K562 (cell line): ENCODE results near the gene OCSTAMP. TPM values are rescaled to one million over a fixed set of nuclear protein-coding genes. Genes with fewer than 3 reads are reported as not detected.

ENCODE experiments used
- ATAC-seq: fragments of 200-7000 bp; cut with Tn5 transposase; 3 replicates; pipeline ENCODE4 v1.9.1; 2020; ENCODE audit warnings: moderate library complexity
- BruUV-seq: library from RNA; stranded (reverse); fragments of 400-500 nt; replicated peaks from 2 replicates; lab custom pipeline; 2021; lab: Mats Ljungman, UMichigan
- CTCF ChIA-PET: fragments of 300-600 bp; formaldehyde crosslinking; extraction: SDS; loops from one replicate; lab custom pipeline; 2021; ENCODE audit warnings: low intra/inter-chr PET ratio; lab: Yijun Ruan, JAX
- POLR2A ChIA-PET: fragments of 300-600, 350-650 bp; sonication (Branson Sonifier 250); formaldehyde crosslinking; extraction: SDS; loops from one replicate; lab custom pipeline; 2021; ENCODE audit warnings: antibody characterized with exemption, inconsistent platforms; lab: Yijun Ruan, JAX
- DNase-seq, 4 experiments: peaks; one replicate each; pipeline versions ENCODE4 v3.0.0 to v3.0.0-alpha.2; 2011 to 2018; ENCODE audit warnings: low spot score in 3 of 4, mixed read lengths in 3 of 4; ENCODE audit errors: extremely low read depth in 1 of 4
- FAIRE-seq: peaks from 2 replicates; lab custom pipeline; 2011; peaks lifted over from hg19 to GRCh38; lab: Jason Lieb, UNC
- H2AFZ ChIP-seq: 2 replicates; pipeline ENCODE4 v1.6.0; 2011; ENCODE audit warnings: low read depth, low read length, control low read depth, inconsistent platforms
- H3K27ac ChIP-seq: fragments of 200-600 bp; 3 replicates; pipeline ENCODE4 v1.8.0; 2011; ENCODE audit warnings: low read depth, mild to moderate bottlenecking, control low read depth, inconsistent platforms, low read length, moderate library complexity, mixed read lengths; ENCODE audit errors: extremely low read depth
- H3K27me3 ChIP-seq, 2 experiments: fragments of 300-600 bp in 1 of 2; 2 replicates in 1 of 2; 3 replicates in 1 of 2; pipeline versions ENCODE4 v1.6.0 to v1.8.0; 2011; ENCODE audit warnings: inconsistent platforms in 2 of 2, low read length in 2 of 2, mild to moderate bottlenecking in 1 of 2, mixed read lengths in 1 of 2, moderate library complexity in 1 of 2; ENCODE audit not compliant: control insufficient read depth in 2 of 2, insufficient read depth in 2 of 2
- H3K36me3 ChIP-seq: fragments of 300-600 bp; 3 replicates; pipeline ENCODE4 v1.8.0; 2011; ENCODE audit warnings: mild to moderate bottlenecking, low read length, inconsistent platforms; ENCODE audit not compliant: control insufficient read depth, insufficient read depth
- H3K4me1 ChIP-seq, 2 experiments: fragments of 200-600 bp in 1 of 2; replicated peaks in 1 of 2; 2 replicates in 1 of 2; 3 replicates in 1 of 2; pipeline versions ENCODE4 v1.5.1 to v1.8.0; 2011; ENCODE audit warnings: inconsistent platforms in 2 of 2, low read length in 2 of 2, mild to moderate bottlenecking in 1 of 2, mixed read lengths in 1 of 2, moderate library complexity in 1 of 2; ENCODE audit not compliant: control insufficient read depth in 2 of 2, insufficient read depth in 2 of 2
- H3K4me2 ChIP-seq: 2 replicates; pipeline ENCODE4 v1.6.1; 2011; ENCODE audit warnings: low read length, control low read depth, inconsistent platforms, mixed read lengths; ENCODE audit not compliant: insufficient read depth
- H3K4me3 ChIP-seq: fragments of 200-600 bp; sonication (generic), shearing (Covaris generic); 2 replicates; pipeline ENCODE4 v1.5.1; 2016; ENCODE audit warnings: control low read depth, inconsistent platforms
- H3K79me2 ChIP-seq: fragments of 200-600 bp; 3 replicates; pipeline ENCODE4 v1.8.0; 2011; ENCODE audit warnings: low read length, inconsistent platforms; ENCODE audit not compliant: control insufficient read depth, insufficient read depth
- H3K9ac ChIP-seq, 2 experiments: 2 replicates each; pipeline versions ENCODE4 v1.6.0 to v1.6.1; 2011; ENCODE audit warnings: low read depth in 2 of 2, low read length in 2 of 2, control low read depth in 1 of 2, inconsistent platforms in 1 of 2, mild to moderate bottlenecking in 1 of 2, mixed read lengths in 1 of 2; ENCODE audit not compliant: insufficient read depth in 1 of 2
- H3K9me1 ChIP-seq: one replicate; pipeline ENCODE4 v1.6.0; 2011; ENCODE audit warnings: inconsistent platforms, mild to moderate bottlenecking, low read length, moderate library complexity; ENCODE audit not compliant: control insufficient read depth, insufficient read depth
- H3K9me3 ChIP-seq: replicated peaks from 2 replicates; pipeline ENCODE4 v1.5.1; 2011; ENCODE audit warnings: low read depth, low read length, inconsistent platforms; ENCODE audit not compliant: control insufficient read depth, insufficient read depth
- H4K20me1 ChIP-seq: replicated peaks from 2 replicates; pipeline ENCODE4 v1.6.1; 2011; ENCODE audit warnings: low read length, inconsistent platforms, mixed read lengths; ENCODE audit not compliant: control insufficient read depth, insufficient read depth
- CBX3 ChIP-seq, 2 experiments: IDR thresholded peaks; 1 replicate in 1 of 2; 2 replicates in 1 of 2; pipeline ENCODE4 v1.6.1; 2012; ENCODE audit warnings: inconsistent platforms in 2 of 2, low read length in 2 of 2, borderline replicate concordance in 1 of 2, control low read depth in 1 of 2
- CEBPG ChIP-seq, 3 experiments: fragments of 200-800 bp in 1 of 3; sonication (Bioruptor generic) in 1 of 3; sonication (generic) in 1 of 3; formaldehyde crosslinking in 1 of 3; IDR thresholded peaks in 2 of 3; conservative IDR thresholded peaks in 1 of 3; 2 replicates each; pipeline versions ENCODE4 v1.6.1 to v1.8.0; 2016 to 2022; ENCODE audit warnings: missing compliant biosample characterization in 2 of 3, missing genetic modification characterization in 2 of 3, mild to moderate bottlenecking in 1 of 3, missing genetic modification reagents in 1 of 3
- NFRKB ChIP-seq: fragments of 450-650 bp; IDR thresholded peaks from 2 replicates; pipeline ENCODE4 v1.6.1; 2016; ENCODE audit warnings: low read depth
- TARDBP ChIP-seq: fragments of 450-650 bp; IDR thresholded peaks from 2 replicates; pipeline ENCODE4 v1.6.1; 2016
- ZNF197 ChIP-seq: fragments of 200-800 bp; sonication (Bioruptor generic); IDR thresholded peaks from 2 replicates; pipeline ENCODE4 v1.6.1; 2016; ENCODE audit warnings: low read depth, missing genetic modification characterization, missing compliant biosample characterization
- ZNF583 ChIP-seq: fragments of 250-450 bp; sonication (Bioruptor Pico); IDR thresholded peaks from 2 replicates; pipeline ENCODE4 v1.4.0; 2020
- ZNF75A ChIP-seq: fragments of 450-650 bp; formaldehyde crosslinking; IDR thresholded peaks from 2 replicates; pipeline ENCODE4 v1.4.0; 2020; ENCODE audit warnings: mild to moderate bottlenecking
- WGBS: fragments of 100-300 bp; shearing (Covaris generic); methylation state at CpG from one replicate; pipeline ENCODE4 v1.1.6; 2016; ENCODE audit warnings: low coverage, mixed read lengths; ENCODE audit not compliant: insufficient coverage; ENCODE audit errors: missing lambda C conversion rate; 5-methylcytosine and 5-hydroxymethylcytosine counted together
- in situ Hi-C: fragments of 300-500 bp; cut with MboI; formaldehyde crosslinking; loops from 4 replicates; pipeline ENCODE4 v1.15.0; 2018; ENCODE audit warnings: inconsistent platforms, mixed read lengths
- intact Hi-C: fragments of 100-400 bp; cut with micrococcal nuclease; formaldehyde crosslinking; loops from 2 replicates; pipeline ENCODE4 v1.14.2; 2022
- polyA plus RNA-seq, 8 experiments: library from polyadenylated mRNA; depleted of rRNA in 4 of 8; stranded (reverse) in 5 of 8; unstranded in 3 of 8; fragments of >200 nt; fragmentation: Nextera tagmentation in 2 of 8; fragmentation: Illumina TruSeq in 1 of 8; extraction: Ambion mirVana in 2 of 8; extraction: Trizol in 1 of 8; gene quantifications; 2 replicates each; pipeline versions ENCODE4 v1.2.1 to v1.2.3, GENCODE V29; 2011 to 2014; ENCODE audit warnings: inconsistent platforms in 1 of 8, missing spikeins in 1 of 8
- total RNA-seq, 7 experiments: library from RNA; depleted of rRNA in 6 of 7; stranded (reverse); fragments of >200 nt in 6 of 7; fragmentation: Illumina TruSeq in 2 of 7; extraction: Trizol in 2 of 7; gene quantifications; 2 replicates each; pipeline versions ENCODE4 v1.2.1 to v1.2.3, GENCODE V29; 2011 to 2021; ENCODE audit warnings: low replicate concordance in 1 of 7
- TF ChIP-seq, protein P1 (sequence below): sonication (generic); formaldehyde crosslinking; IDR thresholded peaks from 2 replicates; pipeline ENCODE4 v1.8.1; 2023; ENCODE audit warnings: mild to moderate bottlenecking, missing genetic modification reagents
- TF ChIP-seq, protein P2 (sequence below): fragments of 450-650 bp; IDR thresholded peaks from 2 replicates; pipeline ENCODE4 v1.6.1; 2018; ENCODE audit warnings: mild to moderate bottlenecking, low read depth; ENCODE audit not compliant: partially characterized antibody

Gene OCSTAMP
- total and polyA plus RNA-seq, 9 of the 15 experiments (the other 6 are each of a cell fraction or from before 2014, with no cell fraction given): not detected

DNA sequence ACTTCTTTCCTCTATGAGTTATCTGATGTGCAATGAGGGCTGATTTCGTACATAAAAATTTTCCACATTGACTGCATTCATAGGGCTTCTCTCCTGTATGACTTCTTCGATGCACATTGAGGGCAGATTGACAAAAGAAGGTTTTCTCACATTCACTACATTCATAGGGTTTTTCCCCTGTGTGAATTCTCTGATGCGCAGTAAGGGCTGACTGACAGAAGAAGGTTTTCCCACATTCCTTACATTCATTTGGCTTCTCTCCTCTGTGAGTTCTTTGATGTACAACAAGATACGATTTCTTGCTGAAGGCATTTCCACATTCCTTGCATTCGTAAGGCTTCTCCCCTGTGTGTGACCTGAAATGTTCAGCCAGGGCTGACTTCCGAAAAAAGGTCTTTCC lies 48.5 kb downstream of the OCSTAMP start:
- no peak overlapping the region for H3K9ac ChIP-seq
- ChIA-PET POLR2A (no interaction called here), CTCF (no interaction called here)
- BruUV-seq: no TSS peak
- in situ Hi-C loops (no loop called here), intact Hi-C loops (no loop called here)
- H3K9me3 ChIP-seq: peaks cover 7% of the 10 kb centered on the region
- FAIRE-seq (no peak), ATAC-seq (no peak), DNase-seq (no peak)
- TF ChIP-seq CEBPG (CRISPR knock-in tag; IDR thresholded peaks at IDR 0.05) (no peak), CEBPG (tag; conservative IDR thresholded peaks at IDR 0.05 in 1 of 2, IDR thresholded peaks at IDR 0.05 in 1 of 2) (no peak), ZNF75A (CRISPR knock-in tag) (peak; percentile 43; the same call in 1 of the 2 replicates), ZNF197 (no peak), TARDBP (no peak)
- no peak overlapping the region for H3K4me2 ChIP-seq
- H3K4me3 ChIP-seq: no peak overlapping the region
- no peak overlapping the region for H2AFZ ChIP-seq
- H3K27ac ChIP-seq: no peak overlapping the region
- H3K79me2 ChIP-seq: no peaks in the 10 kb centered on the region
- no peaks in the 10 kb centered on the region for H3K36me3 ChIP-seq
- no peaks in the 10 kb centered on the region for H3K4me1 ChIP-seq
- no peaks in the 10 kb centered on the region for H3K9me1 ChIP-seq
- 1% methylated on average over 6 of the region's 6 CpGs for WGBS
- H3K27me3 ChIP-seq: peaks cover 0 to 12% of the 10 kb centered on the region in 2 experiments; a peak in 1 of 5 replicates
- H4K20me1 ChIP-seq: no peaks in the 10 kb centered on the region

DNA sequence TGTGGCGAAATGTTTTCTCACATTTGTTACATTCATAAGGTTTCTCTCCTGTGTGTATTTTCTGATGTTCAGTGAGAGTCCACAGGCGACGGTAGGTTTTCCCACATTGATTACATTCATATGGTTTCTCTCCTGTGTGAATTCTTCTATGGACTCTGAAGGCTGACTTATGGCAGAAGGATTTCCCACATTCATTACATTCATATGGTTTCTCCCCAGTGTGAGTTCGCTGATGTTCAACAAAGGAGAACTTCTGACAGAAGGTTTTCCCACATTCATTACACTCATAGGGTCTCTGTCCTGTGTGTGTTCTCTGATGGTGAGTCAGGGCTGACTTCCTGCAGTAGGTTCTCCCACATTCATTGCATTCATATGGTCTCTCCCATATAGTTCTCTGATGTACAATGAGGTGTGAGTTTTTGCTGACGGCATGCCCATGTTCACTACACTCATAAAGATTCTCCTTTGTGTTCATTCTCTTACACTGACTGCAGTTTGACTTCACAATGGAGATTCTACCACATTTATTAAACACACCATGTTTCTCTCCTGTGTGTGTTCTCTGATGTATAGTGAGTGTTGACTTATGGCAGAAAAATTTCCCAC lies 49.0 kb downstream of the OCSTAMP start:
- POLR2A ChIA-PET: no interaction called here
- H3K9me1 ChIP-seq: no peaks in the 10 kb centered on the region
- no peak overlapping the region for H3K27ac ChIP-seq
- peaks cover 7% of the 10 kb centered on the region for H3K9me3 ChIP-seq
- H3K9ac ChIP-seq: no peak overlapping the region
- intact Hi-C loops (no loop called here), in situ Hi-C loops (no loop called here)
- DNase-seq (no peak), ATAC-seq (no peak), FAIRE-seq (no peak)
- H4K20me1 ChIP-seq: no peaks in the 10 kb centered on the region
- H3K4me2 ChIP-seq: no peak overlapping the region
- no peak overlapping the region for H3K4me3 ChIP-seq
- 0% methylated on average over 5 of the region's 5 CpGs for WGBS
- TF ChIP-seq ZNF583 (CRISPR knock-in tag): no peak
- TF ChIP-seq ZNF75A (CRISPR knock-in tag): peak; percentile 89
- TF ChIP-seq NFRKB: 0 out of 2 replicates have a peak, but pooled peaks have one; percentile 37
- TF ChIP-seq CBX3 (IDR thresholded peaks at IDR 0.05; ENCODE audit: borderline replicate concordance in 1 of 2, low read length in 2 of 2): peak in 1 of 2 experiments; percentile 28; a peak in 1 of 3 replicates
- TF ChIP-seq, protein P1, sequence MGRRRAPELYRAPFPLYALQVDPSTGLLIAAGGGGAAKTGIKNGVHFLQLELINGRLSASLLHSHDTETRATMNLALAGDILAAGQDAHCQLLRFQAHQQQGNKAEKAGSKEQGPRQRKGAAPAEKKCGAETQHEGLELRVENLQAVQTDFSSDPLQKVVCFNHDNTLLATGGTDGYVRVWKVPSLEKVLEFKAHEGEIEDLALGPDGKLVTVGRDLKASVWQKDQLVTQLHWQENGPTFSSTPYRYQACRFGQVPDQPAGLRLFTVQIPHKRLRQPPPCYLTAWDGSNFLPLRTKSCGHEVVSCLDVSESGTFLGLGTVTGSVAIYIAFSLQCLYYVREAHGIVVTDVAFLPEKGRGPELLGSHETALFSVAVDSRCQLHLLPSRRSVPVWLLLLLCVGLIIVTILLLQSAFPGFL (CRISPR knock-in tag): no peak
- TF ChIP-seq, protein P2, sequence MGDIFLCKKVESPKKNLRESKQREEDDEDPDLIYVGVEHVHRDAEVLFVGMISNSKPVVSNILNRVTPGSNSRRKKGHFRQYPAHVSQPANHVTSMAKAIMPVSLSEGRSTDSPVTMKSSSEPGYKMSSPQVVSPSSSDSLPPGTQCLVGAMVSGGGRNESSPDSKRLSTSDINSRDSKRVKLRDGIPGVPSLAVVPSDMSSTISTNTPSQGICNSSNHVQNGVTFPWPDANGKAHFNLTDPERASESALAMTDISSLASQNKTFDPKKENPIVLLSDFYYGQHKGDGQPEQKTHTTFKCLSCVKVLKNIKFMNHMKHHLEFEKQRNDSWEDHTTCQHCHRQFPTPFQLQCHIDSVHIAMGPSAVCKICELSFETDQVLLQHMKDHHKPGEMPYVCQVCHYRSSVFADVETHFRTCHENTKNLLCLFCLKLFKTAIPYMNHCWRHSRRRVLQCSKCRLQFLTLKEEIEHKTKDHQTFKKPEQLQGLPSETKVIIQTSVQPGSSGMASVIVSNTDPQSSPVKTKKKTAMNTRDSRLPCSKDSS: peak; percentile 74
- H2AFZ ChIP-seq: no peak overlapping the region
- H3K4me1 ChIP-seq: no peaks in the 10 kb centered on the region
- BruUV-seq: no TSS peak
- H3K27me3 ChIP-seq: peaks cover 1 to 14% of the 10 kb centered on the region in 2 experiments; a peak in 1 of 5 replicates
- H3K36me3 ChIP-seq: no peaks in the 10 kb centered on the region
- no peaks in the 10 kb centered on the region for H3K79me2 ChIP-seq
- CTCF ChIA-PET: interaction anchor here (0.6 kb wide), 1 partner anchor 13 kb away, joined by 9 read pairs; no protein-coding TSS in a partner anchor
